Left ventricle myocardium inferior (tissue), 1 donor: ENCODE results near the gene SLC25A46. TPM values are rescaled to one million over a fixed set of nuclear protein-coding genes. Genes with fewer than 3 reads are reported as not detected.
A peak's percentile ranks its signal among the peaks of the same experiment; 100 is the strongest.

Experiments
- DNase-seq: peaks from one replicate; pipeline ENCODE4 v3.0.0-alpha.2; 2020
- H3K27ac ChIP-seq: fragments of 200-600 bp; replicated peaks from 2 replicates; pipeline ENCODE4 v1.8.0; 2021
- H3K27me3 ChIP-seq: fragments of 200-600 bp; 2 replicates; pipeline ENCODE4 v1.8.0; 2021; ENCODE audit warnings: low read depth
- H3K36me3 ChIP-seq: fragments of 200-600 bp; 2 replicates; pipeline ENCODE4 v1.8.0; 2021
- H3K4me1 ChIP-seq: fragments of 200-600 bp; 2 replicates; pipeline ENCODE4 v1.8.0; 2021
- H3K4me3 ChIP-seq: fragments of 200-600 bp; 2 replicates; pipeline ENCODE4 v1.8.0; 2021; ENCODE audit warnings: mild to moderate bottlenecking, moderate library complexity
- H3K9me3 ChIP-seq: fragments of 200-600 bp; replicated peaks from 2 replicates; pipeline ENCODE4 v1.8.0; 2021
- CTCF ChIP-seq: fragments of 200-600 bp; IDR thresholded peaks from 2 replicates; pipeline ENCODE4 v1.8.0; 2021; ENCODE audit warnings: antibody characterized with exemption, mild to moderate bottlenecking, borderline replicate concordance
- intact Hi-C: fragments of 100-400 bp; cut with micrococcal nuclease; formaldehyde crosslinking; loops from one replicate; pipeline ENCODE4 v1.11.0; 2022
- total RNA-seq: library from RNA; stranded (reverse); fragmentation: NEBNext Ultra II Directional; extraction: Animal tissue kit (Norgen Biotek cat#: 25700); gene quantifications from one replicate; pipeline ENCODE4 v1.2.1, GENCODE V29; 2021
- donor health status: DM: no; HTN: yes; CAD: no; lungs with severe emphysema.

The SLC25A46 gene
- total RNA-seq, 1 donor from 2014 or later = 67.9 TPM

GRCh38 chr5:110751902-110752762 is 13.3 kb downstream of the SLC25A46 start:
- Histone ChIP-seq H3K4me3 (no peak overlapping the region), H3K9me3 (no peaks in the 10 kb centered on the region), H3K4me1 (no peaks in the 10 kb centered on the region), H3K27ac (no peak overlapping the region), H3K36me3 (peaks cover 73% of the 10 kb centered on the region), H3K27me3 (no peaks in the 10 kb centered on the region)
- intact Hi-C loops = loop anchor here (10.0 kb wide), 1 partner anchor 313 kb away; no protein-coding TSS in a partner anchor
- TF ChIP-seq CTCF = no peak
- DNase-seq = no peak

- TF ChIP-seq CTCF = no peak
- intact Hi-C loops = loop anchor here (10.0 kb wide), 1 partner anchor 312 kb away; no protein-coding TSS in a partner anchor
Observed at GRCh38 chr5:110752953-110753352, 14.1 kb downstream of the SLC25A46 start.

GRCh38 chr5:110753600-110753999 is 14.8 kb downstream of the SLC25A46 start:
- no peak for DNase-seq
- Histone ChIP-seq H3K4me1 (no peaks in the 10 kb centered on the region), H3K36me3 (peaks cover 65% of the 10 kb centered on the region), H3K27me3 (no peaks in the 10 kb centered on the region), H3K4me3 (no peak overlapping the region), H3K27ac (no peak overlapping the region), H3K9me3 (no peaks in the 10 kb centered on the region)
- intact Hi-C loops = loop anchor here (10.0 kb wide), 1 partner anchor 311 kb away; no protein-coding TSS in a partner anchor
- no peak for TF ChIP-seq CTCF

More at GRCh38 chr5:110752953-110753352, 14.1 kb downstream of the SLC25A46 start:
- H3K4me1 ChIP-seq = no peaks in the 10 kb centered on the region
- no peak overlapping the region for H3K27ac ChIP-seq
- H3K27me3 ChIP-seq = no peaks in the 10 kb centered on the region
- H3K9me3 ChIP-seq = no peaks in the 10 kb centered on the region
- H3K4me3 ChIP-seq = no peak overlapping the region
- H3K36me3 ChIP-seq = peaks cover 67% of the 10 kb centered on the region
- DNase-seq = no peak

- TF ChIP-seq CTCF = no peak
- intact Hi-C loops = loop anchor here (10.0 kb wide), 1 partner anchor 311 kb away; no protein-coding TSS in a partner anchor
- Histone ChIP-seq H3K27ac (no peak overlapping the region), H3K36me3 (peaks cover 61% of the 10 kb centered on the region), H3K4me1 (no peaks in the 10 kb centered on the region), H3K9me3 (no peaks in the 10 kb centered on the region), H3K4me3 (no peak overlapping the region), H3K27me3 (no peaks in the 10 kb centered on the region)
- DNase-seq = no peak
Observed at GRCh38 chr5:110754181-110754580, 15.4 kb downstream of the SLC25A46 start.

GRCh38 chr5:110757118-110757729 is 18.4 kb downstream of the SLC25A46 start:
- H3K9me3 ChIP-seq = no peaks in the 10 kb centered on the region
- H3K27me3 ChIP-seq = no peaks in the 10 kb centered on the region
- no peak overlapping the region for H3K27ac ChIP-seq
- DNase-seq = no peak
- intact Hi-C loops = loop anchor here (10.0 kb wide), 1 partner anchor 308 kb away; no protein-coding TSS in a partner anchor
- peak; percentile 82 for TF ChIP-seq CTCF
- H3K4me1 ChIP-seq = no peaks in the 10 kb centered on the region
- H3K4me3 ChIP-seq = no peak overlapping the region
- H3K36me3 ChIP-seq = peaks cover 71% of the 10 kb centered on the region
